IMR-90 (cell line): Measurements from ENCODE around the gene ZBTB14. TPM values are rescaled to one million over a fixed set of nuclear protein-coding genes. Genes with fewer than 3 reads are reported as not detected.

Source experiments
- ATAC-seq: fragments of 200-7000 bp; cut with Tn5 transposase; 2 replicates; pipeline ENCODE4 v1.9.1; 2020; ENCODE audit warnings: low read depth, mild to moderate bottlenecking, moderate library complexity
- BruUV-seq: library from RNA; stranded (reverse); fragments of 400-500 nt; replicated peaks from 2 replicates; lab custom pipeline; 2021; lab: Mats Ljungman, UMichigan
- CTCF ChIA-PET: fragments of 300-600 bp; formaldehyde crosslinking; extraction: SDS; loops from one replicate; lab custom pipeline; 2021; ENCODE audit warnings: antibody characterized with exemption; lab: Yijun Ruan, JAX
- POLR2A ChIA-PET: fragments of 300-600 bp; sonication (Branson Sonifier 250); formaldehyde crosslinking; loops from one replicate; lab custom pipeline; 2022; ENCODE audit warnings: antibody characterized with exemption; ENCODE audit not compliant: unreplicated experiment; lab: Charles Lee
- DNase-seq: peaks from one replicate; pipeline ENCODE4 v3.0.0; 2013
- H2AFZ ChIP-seq: replicated peaks from 2 replicates; pipeline ENCODE3; 2013; ENCODE audit warnings: low read length, mild to moderate bottlenecking; ENCODE audit not compliant: poor library complexity
- H2AK5ac ChIP-seq: 2 replicates; pipeline ENCODE4 v1.6.1; 2013; ENCODE audit warnings: low read depth, low read length, inconsistent platforms
- H2AK9ac ChIP-seq: replicated peaks from 2 replicates; pipeline ENCODE3; 2013; ENCODE audit warnings: mild to moderate bottlenecking, low read depth, low read length, moderate library complexity; ENCODE audit not compliant: poor library complexity
- H2BK120ac ChIP-seq: 2 replicates; pipeline ENCODE4 v1.6.1; 2013; ENCODE audit warnings: low read depth, low read length, inconsistent platforms
- H2BK15ac ChIP-seq: 3 replicates; pipeline ENCODE4 v1.6.1; 2013; ENCODE audit warnings: low read depth, low read length, inconsistent platforms
- H2BK20ac ChIP-seq: 2 replicates; pipeline ENCODE4 v1.6.1; 2013; ENCODE audit warnings: low read depth, mild to moderate bottlenecking, inconsistent platforms, low read length, moderate library complexity
- H2BK5ac ChIP-seq: 2 replicates; pipeline ENCODE4 v1.6.1; 2013; ENCODE audit warnings: mild to moderate bottlenecking, low read depth, low read length, inconsistent platforms; ENCODE audit not compliant: poor library complexity, severe bottlenecking
- H3K14ac ChIP-seq: replicated peaks from 2 replicates; pipeline ENCODE4 v1.6.1; 2013; ENCODE audit warnings: low read depth, low read length, inconsistent platforms
- H3K18ac ChIP-seq: 2 replicates; pipeline ENCODE4 v1.6.1; 2013; ENCODE audit warnings: low read depth, low read length, control low read depth
- H3K23ac ChIP-seq: 2 replicates; pipeline ENCODE4 v1.6.1; 2013; ENCODE audit warnings: low read depth, low read length, inconsistent platforms
- H3K27ac ChIP-seq: 2 replicates; pipeline ENCODE4 v1.5.1; 2013; ENCODE audit warnings: mild to moderate bottlenecking, control low read depth, low read length; ENCODE audit not compliant: insufficient read depth
- H3K27me3 ChIP-seq: 2 replicates; pipeline ENCODE4 v1.6.1; 2013; ENCODE audit warnings: low read length; ENCODE audit not compliant: control insufficient read depth, insufficient read depth
- H3K36me3 ChIP-seq: 2 replicates; pipeline ENCODE4 v1.6.1; 2013; ENCODE audit warnings: low read length, mixed read lengths; ENCODE audit not compliant: control insufficient read depth, insufficient read depth
- H3K4ac ChIP-seq: 2 replicates; pipeline ENCODE4 v1.6.1; 2013; ENCODE audit warnings: low read depth, low read length, inconsistent platforms
- H3K4me1 ChIP-seq: 2 replicates; pipeline ENCODE4 v1.6.1; 2013; ENCODE audit warnings: low read length, mixed read lengths; ENCODE audit not compliant: control insufficient read depth, insufficient read depth
- H3K4me2 ChIP-seq: 2 replicates; pipeline ENCODE4 v1.6.1; 2013; ENCODE audit warnings: low read depth, mild to moderate bottlenecking, control low read depth, low read length, moderate library complexity
- H3K4me3 ChIP-seq: 2 replicates; pipeline ENCODE4 v1.5.1; 2013; ENCODE audit warnings: low read depth, mild to moderate bottlenecking, control low read depth, low read length, moderate library complexity; ENCODE audit not compliant: insufficient read depth
- H3K56ac ChIP-seq: 2 replicates; pipeline ENCODE4 v1.6.1; 2013; ENCODE audit warnings: low read length, inconsistent platforms; ENCODE audit not compliant: insufficient read depth; ENCODE audit errors: extremely low read depth
- H3K79me1 ChIP-seq, 2 experiments: 2 replicates each; pipeline ENCODE4 v1.6.1; 2013; ENCODE audit warnings: low read length in 2 of 2, inconsistent platforms in 1 of 2, low read depth in 1 of 2
- H3K9ac ChIP-seq: 2 replicates; pipeline ENCODE4 v1.6.1; 2013; ENCODE audit warnings: low read depth, low read length, control low read depth
- H3K9me1 ChIP-seq: 2 replicates; pipeline ENCODE4 v1.6.1; 2013; ENCODE audit warnings: low read length, inconsistent platforms; ENCODE audit not compliant: insufficient read depth
- H3K9me3 ChIP-seq: 2 replicates; pipeline ENCODE4 v1.6.1; 2013; ENCODE audit warnings: low read length; ENCODE audit not compliant: control insufficient read depth, insufficient read depth
- H4K20me1 ChIP-seq: 2 replicates; pipeline ENCODE4 v1.6.1; 2013; ENCODE audit warnings: low read length, inconsistent platforms; ENCODE audit not compliant: insufficient read depth
- H4K5ac ChIP-seq: 2 replicates; pipeline ENCODE4 v1.6.1; 2013; ENCODE audit warnings: mild to moderate bottlenecking, low read depth, low read length, control low read depth
- H4K8ac ChIP-seq, 2 experiments: 2 replicates each; pipeline ENCODE4 v1.6.1; 2013; ENCODE audit warnings: low read depth in 2 of 2, low read length in 2 of 2, control low read depth in 1 of 2, inconsistent platforms in 1 of 2
- H4K91ac ChIP-seq: 2 replicates; pipeline ENCODE4 v1.6.1; 2013; ENCODE audit warnings: low read depth, low read length, inconsistent platforms; ENCODE audit not compliant: insufficient read depth
- CHD1 ChIP-seq: IDR thresholded peaks from 2 replicates; pipeline ENCODE4 v1.6.1; 2012; ENCODE audit warnings: low read depth, low read length, improper control_type of control experiment
- CTCF ChIP-seq: conservative IDR thresholded peaks from 2 replicates; pipeline ENCODE4 v1.5.1; 2012; ENCODE audit warnings: mild to moderate bottlenecking, low read depth, low read length, improper control_type of control experiment
- NFE2L2 ChIP-seq: fragments of 150-350 bp; IDR thresholded peaks from 2 replicates; pipeline ENCODE4 v1.6.1; 2016; ENCODE audit warnings: low read depth, mild to moderate bottlenecking, low read length
- RCOR1 ChIP-seq: IDR thresholded peaks from 2 replicates; pipeline ENCODE4 v1.6.1; 2012; ENCODE audit warnings: mild to moderate bottlenecking, low read length, improper control_type of control experiment; ENCODE audit not compliant: insufficient replicate concordance
- dilution Hi-C: fragments of 300-500 bp; cut with HindIII; formaldehyde crosslinking; loops from one replicate; pipeline ENCODE4 v1.14.3; 2018; ENCODE audit warnings: low sequenced_read_pairs; ENCODE audit not compliant: unreplicated experiment
- in situ Hi-C: fragments of 300-500 bp; cut with MboI; formaldehyde crosslinking; loops from 3 replicates; pipeline ENCODE4 v1.14.3; 2019; ENCODE audit warnings: low sequenced_read_pairs, inconsistent platforms, mixed read lengths
- intact Hi-C: fragments of 100-400 bp; cut with micrococcal nuclease; formaldehyde crosslinking; loops from 2 replicates; pipeline ENCODE4 v1.10.0; 2022
- polyA plus RNA-seq, 3 experiments: library from polyadenylated mRNA; depleted of rRNA; stranded (reverse); fragments of >200 nt; gene quantifications; 2 replicates each; pipeline ENCODE4 v1.2.3, GENCODE V29; 2012; ENCODE audit warnings: low replicate concordance in 1 of 3
- total RNA-seq: library from RNA; depleted of rRNA; stranded (reverse); fragments of >200 nt; gene quantifications from 2 replicates; pipeline ENCODE4 v1.2.3, GENCODE V29; 2012

ZBTB14 gene
- total and polyA plus RNA-seq, 2 of the 4 experiments (the other 2 are of a cell fraction): 5.8 to 9.1 TPM

- no peak overlapping the region for H2AK9ac ChIP-seq
These were observed 9.0 kb downstream of the ZBTB14 start for GRCh38 chr18:5286525-5286924.

More at GRCh38 chr18:5286525-5286924, 9.0 kb downstream of the ZBTB14 start:
- H3K18ac ChIP-seq: no peak overlapping the region
- no peaks in the 10 kb centered on the region for H3K4me1 ChIP-seq
- no peak overlapping the region for H2BK20ac ChIP-seq
- no peak overlapping the region for H3K4ac ChIP-seq
- H3K36me3 ChIP-seq: peaks cover 12% of the 10 kb centered on the region
- H2BK15ac ChIP-seq: no peak overlapping the region
- CTCF ChIA-PET: no interaction called here
- no peaks in the 10 kb centered on the region for H3K27me3 ChIP-seq
- peaks cover 4% of the 10 kb centered on the region; the same call in 1 of the 2 replicates for H3K9me1 ChIP-seq
- no peak overlapping the region for H4K5ac ChIP-seq
- intact Hi-C loops (no loop called here), dilution Hi-C loops (no loop called here), in situ Hi-C loops (no loop called here)
- H3K27ac ChIP-seq: no peak overlapping the region
- H3K56ac ChIP-seq: no peak overlapping the region
- peak; percentile 62 for TF ChIP-seq NFE2L2
- no peak for TF ChIP-seq CTCF
- no peak for TF ChIP-seq CHD1
- no peak for TF ChIP-seq RCOR1
- H2BK5ac ChIP-seq: no peak overlapping the region
- H2AFZ ChIP-seq: no peak overlapping the region
- no peak overlapping the region for H2BK120ac ChIP-seq
- H3K9ac ChIP-seq: no peak overlapping the region
- H3K4me3 ChIP-seq: no peak overlapping the region
- no peak overlapping the region for H2AK5ac ChIP-seq
- peaks cover 4% of the 10 kb centered on the region in 2 experiments; a peak in 2 of 4 replicates for H3K79me1 ChIP-seq
- no peaks in the 10 kb centered on the region for H4K20me1 ChIP-seq
- no peak overlapping the region for H3K14ac ChIP-seq
- H3K23ac ChIP-seq: no peak overlapping the region
- POLR2A ChIA-PET: no interaction called here
- no TSS peak for BruUV-seq
- no peaks in the 10 kb centered on the region for H3K9me3 ChIP-seq
- ATAC-seq: peak; percentile 44
- H4K91ac ChIP-seq: no peak overlapping the region
- H4K8ac ChIP-seq: no peak overlapping the region
- peak; percentile 2 for DNase-seq
- no peak overlapping the region for H3K4me2 ChIP-seq
